ENCODE data around the gene TMEM132E. TPM values are rescaled to one million over a fixed set of nuclear protein-coding genes. Genes with fewer than 3 reads are reported as not detected.
A peak's percentile ranks its signal among the peaks of the same experiment; 100 is the strongest.

The TMEM132E gene
- total RNA-seq, 1 experiment from 2014 or later = 0.04 TPM

GRCh38 chr17:34578656-34579016 is 746 bp upstream of the TMEM132E start:
- POLR2A ChIA-PET (ENCODE audit: low non-redundant PET) = interaction anchor here (0.6 kb wide), 1 partner anchor 72 kb away, joined by 3 read pairs; no protein-coding TSS in a partner anchor
- CTCF ChIA-PET = no interaction called here
- intact Hi-C loops (cut with micrococcal nuclease; ENCODE audit: unreplicated experiment) = no loop called here
- no peaks in the 10 kb centered on the region for H3K36me3 ChIP-seq (ENCODE audit: insufficient read depth, low read length, poor library complexity, severe bottlenecking)
- no peak for DNase-seq (ENCODE audit: low spot score)
- BruUV-seq (replicated peaks) = no TSS peak
- peaks cover 4% of the 10 kb centered on the region for H3K4me1 ChIP-seq (ENCODE audit: insufficient read depth, low read length, poor library complexity, severe bottlenecking)
- peaks cover 62% of the 10 kb centered on the region for H3K27me3 ChIP-seq (replicated peaks; ENCODE audit: insufficient read depth, low read depth, low read length, poor library complexity)
- no peak overlapping the region for H3K27ac ChIP-seq (ENCODE audit: low read depth, low read length, poor library complexity, severe bottlenecking)
- TF ChIP-seq EZH2 (IDR thresholded peaks at IDR 0.05; ENCODE audit: borderline replicate concordance, low read depth, low read length, poor library complexity, severe bottlenecking) = no peak
- TF ChIP-seq CTCF (conservative IDR thresholded peaks at IDR 0.05; ENCODE audit: low read depth, low read length) = no peak
- H3K4me3 ChIP-seq (ENCODE audit: low read depth, low read length, poor library complexity, severe bottlenecking) = no peak overlapping the region
- H3K9me3 ChIP-seq (ENCODE audit: low read depth, low read length, poor library complexity, severe bottlenecking) = no peaks in the 10 kb centered on the region

GRCh38 chr17:34579979-34580684 is 750 bp downstream of the TMEM132E start:
- Histone ChIP-seq H3K36me3 (ENCODE audit: insufficient read depth, low read length, poor library complexity, severe bottlenecking) (no peaks in the 10 kb centered on the region), H3K27me3 (replicated peaks; ENCODE audit: insufficient read depth, low read depth, low read length, poor library complexity) (peaks cover 74% of the 10 kb centered on the region), H3K4me3 (ENCODE audit: low read depth, low read length, poor library complexity, severe bottlenecking) (peak overlapping the region; percentile 34), H3K4me1 (ENCODE audit: insufficient read depth, low read length, poor library complexity, severe bottlenecking) (peaks cover 4% of the 10 kb centered on the region), H3K27ac (ENCODE audit: low read depth, low read length, poor library complexity, severe bottlenecking) (no peak overlapping the region), H3K9me3 (ENCODE audit: low read depth, low read length, poor library complexity, severe bottlenecking) (no peaks in the 10 kb centered on the region)
- intact Hi-C loops (cut with micrococcal nuclease; ENCODE audit: unreplicated experiment) = no loop called here
- no TSS peak for BruUV-seq (replicated peaks)
- CTCF ChIA-PET = no interaction called here
- DNase-seq (ENCODE audit: low spot score) = no peak
- POLR2A ChIA-PET (ENCODE audit: low non-redundant PET) = no interaction called here
- TF ChIP-seq CTCF (conservative IDR thresholded peaks at IDR 0.05; ENCODE audit: low read depth, low read length) = no peak
- no peak for TF ChIP-seq EZH2 (IDR thresholded peaks at IDR 0.05; ENCODE audit: borderline replicate concordance, low read depth, low read length, poor library complexity, severe bottlenecking)

GRCh38 chr17:34580685-34581445 is 1.5 kb downstream of the TMEM132E start:
- CTCF ChIA-PET = no interaction called here
- Histone ChIP-seq H3K36me3 (ENCODE audit: insufficient read depth, low read length, poor library complexity, severe bottlenecking) (no peaks in the 10 kb centered on the region), H3K4me3 (ENCODE audit: low read depth, low read length, poor library complexity, severe bottlenecking) (peak overlapping the region; percentile 19), H3K27ac (ENCODE audit: low read depth, low read length, poor library complexity, severe bottlenecking) (no peak overlapping the region), H3K27me3 (replicated peaks; ENCODE audit: insufficient read depth, low read depth, low read length, poor library complexity) (peaks cover 74% of the 10 kb centered on the region), H3K9me3 (ENCODE audit: low read depth, low read length, poor library complexity, severe bottlenecking) (no peaks in the 10 kb centered on the region), H3K4me1 (ENCODE audit: insufficient read depth, low read length, poor library complexity, severe bottlenecking) (peaks cover 4% of the 10 kb centered on the region)
- POLR2A ChIA-PET (ENCODE audit: low non-redundant PET) = no interaction called here
- no peak for TF ChIP-seq EZH2 (IDR thresholded peaks at IDR 0.05; ENCODE audit: borderline replicate concordance, low read depth, low read length, poor library complexity, severe bottlenecking)
- DNase-seq (ENCODE audit: low spot score) = no peak
- intact Hi-C loops (cut with micrococcal nuclease; ENCODE audit: unreplicated experiment) = no loop called here
- no TSS peak for BruUV-seq (replicated peaks)
